IMR-90 (cell line): Measurements from ENCODE around the gene CTSH. TPM values are rescaled to one million over a fixed set of nuclear protein-coding genes. Genes with fewer than 3 reads are reported as not detected.

Source experiments
- ATAC-seq: fragments of 200-7000 bp; cut with Tn5 transposase; 2 replicates; pipeline ENCODE4 v1.9.1; 2020; ENCODE audit warnings: low read depth, mild to moderate bottlenecking, moderate library complexity
- BruUV-seq: library from RNA; stranded (reverse); fragments of 400-500 nt; replicated peaks from 2 replicates; lab custom pipeline; 2021; lab: Mats Ljungman, UMichigan
- CTCF ChIA-PET: fragments of 300-600 bp; formaldehyde crosslinking; extraction: SDS; loops from one replicate; lab custom pipeline; 2021; ENCODE audit warnings: antibody characterized with exemption; lab: Yijun Ruan, JAX
- POLR2A ChIA-PET: fragments of 300-600 bp; sonication (Branson Sonifier 250); formaldehyde crosslinking; loops from one replicate; lab custom pipeline; 2022; ENCODE audit warnings: antibody characterized with exemption; ENCODE audit not compliant: unreplicated experiment; lab: Charles Lee
- DNase-seq: peaks from one replicate; pipeline ENCODE4 v3.0.0; 2013
- H2AFZ ChIP-seq: replicated peaks from 2 replicates; pipeline ENCODE3; 2013; ENCODE audit warnings: low read length, mild to moderate bottlenecking; ENCODE audit not compliant: poor library complexity
- H2AK5ac ChIP-seq: 2 replicates; pipeline ENCODE4 v1.6.1; 2013; ENCODE audit warnings: low read depth, low read length, inconsistent platforms
- H2AK9ac ChIP-seq: replicated peaks from 2 replicates; pipeline ENCODE3; 2013; ENCODE audit warnings: mild to moderate bottlenecking, low read depth, low read length, moderate library complexity; ENCODE audit not compliant: poor library complexity
- H2BK120ac ChIP-seq: 2 replicates; pipeline ENCODE4 v1.6.1; 2013; ENCODE audit warnings: low read depth, low read length, inconsistent platforms
- H2BK15ac ChIP-seq: 3 replicates; pipeline ENCODE4 v1.6.1; 2013; ENCODE audit warnings: low read depth, low read length, inconsistent platforms
- H2BK20ac ChIP-seq: 2 replicates; pipeline ENCODE4 v1.6.1; 2013; ENCODE audit warnings: low read depth, mild to moderate bottlenecking, inconsistent platforms, low read length, moderate library complexity
- H2BK5ac ChIP-seq: 2 replicates; pipeline ENCODE4 v1.6.1; 2013; ENCODE audit warnings: mild to moderate bottlenecking, low read depth, low read length, inconsistent platforms; ENCODE audit not compliant: poor library complexity, severe bottlenecking
- H3K14ac ChIP-seq: replicated peaks from 2 replicates; pipeline ENCODE4 v1.6.1; 2013; ENCODE audit warnings: low read depth, low read length, inconsistent platforms
- H3K18ac ChIP-seq: 2 replicates; pipeline ENCODE4 v1.6.1; 2013; ENCODE audit warnings: low read depth, low read length, control low read depth
- H3K23ac ChIP-seq: 2 replicates; pipeline ENCODE4 v1.6.1; 2013; ENCODE audit warnings: low read depth, low read length, inconsistent platforms
- H3K27ac ChIP-seq: 2 replicates; pipeline ENCODE4 v1.5.1; 2013; ENCODE audit warnings: mild to moderate bottlenecking, control low read depth, low read length; ENCODE audit not compliant: insufficient read depth
- H3K27me3 ChIP-seq: 2 replicates; pipeline ENCODE4 v1.6.1; 2013; ENCODE audit warnings: low read length; ENCODE audit not compliant: control insufficient read depth, insufficient read depth
- H3K36me3 ChIP-seq: 2 replicates; pipeline ENCODE4 v1.6.1; 2013; ENCODE audit warnings: low read length, mixed read lengths; ENCODE audit not compliant: control insufficient read depth, insufficient read depth
- H3K4ac ChIP-seq: 2 replicates; pipeline ENCODE4 v1.6.1; 2013; ENCODE audit warnings: low read depth, low read length, inconsistent platforms
- H3K4me1 ChIP-seq: 2 replicates; pipeline ENCODE4 v1.6.1; 2013; ENCODE audit warnings: low read length, mixed read lengths; ENCODE audit not compliant: control insufficient read depth, insufficient read depth
- H3K4me2 ChIP-seq: 2 replicates; pipeline ENCODE4 v1.6.1; 2013; ENCODE audit warnings: low read depth, mild to moderate bottlenecking, control low read depth, low read length, moderate library complexity
- H3K4me3 ChIP-seq: 2 replicates; pipeline ENCODE4 v1.5.1; 2013; ENCODE audit warnings: low read depth, mild to moderate bottlenecking, control low read depth, low read length, moderate library complexity; ENCODE audit not compliant: insufficient read depth
- H3K56ac ChIP-seq: 2 replicates; pipeline ENCODE4 v1.6.1; 2013; ENCODE audit warnings: low read length, inconsistent platforms; ENCODE audit not compliant: insufficient read depth; ENCODE audit errors: extremely low read depth
- H3K79me1 ChIP-seq, 2 experiments: 2 replicates each; pipeline ENCODE4 v1.6.1; 2013; ENCODE audit warnings: low read length in 2 of 2, inconsistent platforms in 1 of 2, low read depth in 1 of 2
- H3K9ac ChIP-seq: 2 replicates; pipeline ENCODE4 v1.6.1; 2013; ENCODE audit warnings: low read depth, low read length, control low read depth
- H3K9me1 ChIP-seq: 2 replicates; pipeline ENCODE4 v1.6.1; 2013; ENCODE audit warnings: low read length, inconsistent platforms; ENCODE audit not compliant: insufficient read depth
- H3K9me3 ChIP-seq: 2 replicates; pipeline ENCODE4 v1.6.1; 2013; ENCODE audit warnings: low read length; ENCODE audit not compliant: control insufficient read depth, insufficient read depth
- H4K20me1 ChIP-seq: 2 replicates; pipeline ENCODE4 v1.6.1; 2013; ENCODE audit warnings: low read length, inconsistent platforms; ENCODE audit not compliant: insufficient read depth
- H4K5ac ChIP-seq: 2 replicates; pipeline ENCODE4 v1.6.1; 2013; ENCODE audit warnings: mild to moderate bottlenecking, low read depth, low read length, control low read depth
- H4K8ac ChIP-seq, 2 experiments: 2 replicates each; pipeline ENCODE4 v1.6.1; 2013; ENCODE audit warnings: low read depth in 2 of 2, low read length in 2 of 2, control low read depth in 1 of 2, inconsistent platforms in 1 of 2
- H4K91ac ChIP-seq: 2 replicates; pipeline ENCODE4 v1.6.1; 2013; ENCODE audit warnings: low read depth, low read length, inconsistent platforms; ENCODE audit not compliant: insufficient read depth
- NFE2L2 ChIP-seq: fragments of 150-350 bp; IDR thresholded peaks from 2 replicates; pipeline ENCODE4 v1.6.1; 2016; ENCODE audit warnings: low read depth, mild to moderate bottlenecking, low read length
- RFX5 ChIP-seq: IDR thresholded peaks from 2 replicates; pipeline ENCODE4 v1.8.0; 2012; ENCODE audit warnings: low read depth, mild to moderate bottlenecking, low read length, moderate library complexity
- WGBS, 2 experiments: methylation state at CpG; one replicate each; pipeline versions ENCODE4 v1.1.5 to v1.1.7; 2013; ENCODE audit warnings: missing lambda C conversion rate in 2 of 2; ENCODE audit not compliant: insufficient read length in 1 of 2; ENCODE audit errors: extremely low coverage in 2 of 2; 5-methylcytosine and 5-hydroxymethylcytosine counted together
- dilution Hi-C: fragments of 300-500 bp; cut with HindIII; formaldehyde crosslinking; loops from one replicate; pipeline ENCODE4 v1.14.3; 2018; ENCODE audit warnings: low sequenced_read_pairs; ENCODE audit not compliant: unreplicated experiment
- in situ Hi-C: fragments of 300-500 bp; cut with MboI; formaldehyde crosslinking; loops from 3 replicates; pipeline ENCODE4 v1.14.3; 2019; ENCODE audit warnings: low sequenced_read_pairs, inconsistent platforms, mixed read lengths
- intact Hi-C: fragments of 100-400 bp; cut with micrococcal nuclease; formaldehyde crosslinking; loops from 2 replicates; pipeline ENCODE4 v1.10.0; 2022
- polyA plus RNA-seq, 3 experiments: library from polyadenylated mRNA; depleted of rRNA; stranded (reverse); fragments of >200 nt; gene quantifications; 2 replicates each; pipeline ENCODE4 v1.2.3, GENCODE V29; 2012; ENCODE audit warnings: low replicate concordance in 1 of 3
- total RNA-seq: library from RNA; depleted of rRNA; stranded (reverse); fragments of >200 nt; gene quantifications from 2 replicates; pipeline ENCODE4 v1.2.3, GENCODE V29; 2012

CTSH gene
- total and polyA plus RNA-seq, 2 of the 4 experiments (the other 2 are of a cell fraction): 11.7 to 13.9 TPM

GRCh38 chr15:78931439-78932257, 13.2 kb downstream of the CTSH start:
- dilution Hi-C loops (no loop called here), intact Hi-C loops (no loop called here), in situ Hi-C loops (no loop called here)
- no peak overlapping the region for H3K14ac ChIP-seq
- peaks cover 26% of the 10 kb centered on the region for H3K9me1 ChIP-seq
- H3K4me1 ChIP-seq: peaks cover 8% of the 10 kb centered on the region
- H4K91ac ChIP-seq: no peak overlapping the region
- H4K5ac ChIP-seq: no peak overlapping the region
- H4K20me1 ChIP-seq: peaks cover 15% of the 10 kb centered on the region; the same call in 1 of the 2 replicates
- peaks cover 6% of the 10 kb centered on the region for H3K36me3 ChIP-seq
- no peak for ATAC-seq
- no peak overlapping the region for H2BK120ac ChIP-seq
- H3K9ac ChIP-seq: no peak overlapping the region
- no peak overlapping the region for H4K8ac ChIP-seq
- H3K4me2 ChIP-seq: no peak overlapping the region
- ChIA-PET POLR2A (no interaction called here), CTCF (no interaction called here)
- H2AFZ ChIP-seq: peak overlapping the region; percentile 18
- WGBS, 2 experiments: 63% methylated on average over 11 of the region's 21 CpGs; no CpG with 5 or more reads in 1 of the 2 experiments
- no peak overlapping the region for H2BK15ac ChIP-seq
- no peak for DNase-seq
- H3K27ac ChIP-seq: no peak overlapping the region
- H2BK20ac ChIP-seq: no peak overlapping the region
- H3K27me3 ChIP-seq: peaks cover 5% of the 10 kb centered on the region
- H3K9me3 ChIP-seq: no peaks in the 10 kb centered on the region
- no peak overlapping the region for H3K23ac ChIP-seq
- H3K56ac ChIP-seq: no peak overlapping the region
- BruUV-seq: no TSS peak
- no peak overlapping the region for H3K18ac ChIP-seq
- H3K4me3 ChIP-seq: no peak overlapping the region
- H3K4ac ChIP-seq: no peak overlapping the region
- no peak overlapping the region for H2BK5ac ChIP-seq
- no peak overlapping the region for H2AK5ac ChIP-seq
- H2AK9ac ChIP-seq: peak overlapping the region; percentile 67
- TF ChIP-seq NFE2L2 (no peak), RFX5 (no peak)
- H3K79me1 ChIP-seq: no peaks in the 10 kb centered on the region
